HPDE6-E6E7 (cell line): Measurements from ENCODE around the gene NUCB1.

Source experiments
- DNase-seq: peaks from one replicate; pipeline ENCODE4 v3.0.0; 2011; ENCODE audit warnings: missing footprints; ENCODE audit errors: extremely low spot score

The NUCB1 gene

DNA sequence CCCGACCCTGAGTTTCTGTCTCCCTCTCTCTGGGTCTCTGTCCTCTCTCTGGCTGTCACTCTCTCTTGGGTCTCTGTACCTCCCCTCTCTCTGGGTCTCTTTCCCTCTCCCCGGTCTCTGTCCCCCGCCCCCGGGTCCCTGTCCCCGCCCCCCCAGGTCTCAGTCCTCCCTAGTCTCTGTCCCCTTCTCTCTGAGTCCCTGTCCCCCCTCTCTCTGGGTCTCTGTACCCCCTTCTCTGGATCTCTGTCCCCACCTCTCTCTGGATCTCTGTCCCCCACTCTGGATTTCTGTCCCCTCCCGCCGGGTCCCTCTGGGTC, 62.7 kb downstream of the NUCB1 start:
- DNase-seq: no peak

DNA sequence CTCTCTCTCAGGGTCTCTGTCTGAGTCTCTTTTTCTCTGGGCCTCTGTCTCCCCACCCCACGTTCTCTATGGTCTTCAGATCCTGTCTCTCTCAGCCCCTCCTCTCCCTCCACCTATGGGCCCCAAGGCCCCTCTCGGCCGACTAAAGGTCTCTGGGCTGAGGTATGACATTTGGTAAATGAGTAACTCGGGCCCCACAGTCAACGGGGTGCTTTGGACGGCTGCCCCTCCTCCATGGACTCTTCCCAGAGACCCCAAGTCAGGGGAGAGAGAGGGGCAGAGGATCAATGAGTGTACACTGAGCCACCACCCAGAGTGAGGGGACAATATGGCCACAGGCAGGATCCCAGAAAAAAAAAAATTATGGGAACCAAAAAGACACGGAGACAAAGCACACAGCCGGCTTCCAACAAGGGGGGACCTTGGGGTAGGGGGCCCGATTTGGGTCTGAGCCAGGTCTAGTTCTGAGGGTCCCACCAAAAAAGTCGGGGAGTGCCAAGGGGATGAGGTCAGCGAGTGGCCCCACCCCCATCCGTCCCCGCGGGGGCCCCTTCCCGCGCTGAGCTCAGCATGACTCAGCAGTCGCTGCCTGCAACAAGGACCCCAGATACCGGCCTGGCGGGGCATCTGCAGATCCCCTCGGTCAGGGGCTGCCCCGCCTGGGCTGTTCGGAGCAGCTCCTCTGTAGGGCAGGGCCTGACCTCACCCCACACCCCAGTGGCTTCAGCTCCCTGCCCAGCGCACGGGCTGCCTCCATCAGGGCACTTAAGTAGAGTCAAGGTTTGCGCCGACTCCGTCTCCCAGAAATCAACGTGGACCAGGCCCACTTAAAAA, 63.5 kb downstream of the NUCB1 start:
- no peak for DNase-seq

DNA sequence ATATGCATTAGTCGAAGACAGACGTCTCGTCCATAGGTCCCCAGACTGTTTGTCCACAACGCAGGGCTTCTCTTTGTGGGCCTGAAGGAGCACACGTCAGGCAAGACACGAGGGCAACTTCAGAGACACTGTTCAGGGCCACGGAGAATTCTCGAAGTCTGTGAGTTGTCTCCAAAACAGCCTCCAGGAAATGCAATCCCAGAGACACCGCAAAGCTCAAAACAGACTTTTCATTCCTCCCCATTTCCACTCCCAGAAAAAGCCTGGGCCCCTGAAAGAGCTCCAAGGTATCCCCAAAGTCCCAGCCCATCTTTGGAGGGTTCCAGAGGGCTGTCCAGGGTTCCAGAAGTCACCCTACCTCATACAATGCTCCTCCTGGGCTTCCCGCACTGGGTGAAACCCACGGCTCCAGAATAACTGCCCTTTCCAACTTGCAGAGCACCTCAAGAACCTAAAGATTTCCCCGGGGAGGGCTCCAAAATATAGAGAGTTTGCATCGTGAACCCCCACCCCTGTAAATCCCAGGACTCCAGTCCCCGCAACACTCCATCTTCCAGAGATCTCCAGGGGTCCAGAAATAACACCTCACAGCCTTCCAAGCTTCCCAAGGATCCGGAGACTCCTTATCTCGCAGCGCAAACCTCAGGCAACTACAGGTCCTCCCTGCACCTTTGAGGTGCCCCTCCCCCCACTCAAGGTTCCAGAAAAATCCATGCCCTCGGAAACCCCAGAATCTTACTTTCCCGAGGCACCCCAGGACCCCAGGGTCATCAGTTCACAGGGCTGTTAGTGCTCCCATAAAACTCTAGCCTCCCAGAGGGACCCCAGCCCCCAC, 64.3 kb downstream of the NUCB1 start:
- no peak for DNase-seq

DNA sequence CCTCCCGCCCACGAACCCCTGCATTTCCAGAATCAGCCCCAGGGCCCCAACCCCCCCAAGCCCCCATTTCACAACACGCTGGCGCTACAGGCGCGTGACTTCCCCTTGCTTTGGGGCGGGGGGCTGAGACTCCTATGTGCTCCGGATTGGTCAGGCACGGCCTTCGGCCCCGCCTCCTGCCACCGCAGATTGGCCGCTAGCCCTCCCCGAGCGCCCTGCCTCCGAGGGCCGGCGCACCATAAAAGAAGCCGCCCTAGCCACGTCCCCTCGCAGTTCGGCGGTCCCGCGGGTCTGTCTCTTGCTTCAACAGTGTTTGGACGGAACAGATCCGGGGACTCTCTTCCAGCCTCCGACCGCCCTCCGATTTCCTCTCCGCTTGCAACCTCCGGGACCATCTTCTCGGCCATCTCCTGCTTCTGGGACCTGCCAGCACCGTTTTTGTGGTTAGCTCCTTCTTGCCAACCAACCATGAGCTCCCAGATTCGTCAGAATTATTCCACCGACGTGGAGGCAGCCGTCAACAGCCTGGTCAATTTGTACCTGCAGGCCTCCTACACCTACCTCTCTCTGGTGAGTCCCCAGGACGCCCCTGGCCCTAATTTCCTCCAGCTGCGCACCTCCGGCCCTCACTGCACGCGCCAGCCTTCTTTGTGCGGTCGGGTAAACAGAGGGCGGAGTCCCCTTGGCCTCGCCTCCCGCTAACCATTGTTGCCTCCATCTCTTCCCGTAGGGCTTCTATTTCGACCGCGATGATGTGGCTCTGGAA, 65.1 kb downstream of the NUCB1 start, which contains the start of gene FTL:
FTL (plus strand) TSS at position 270 of the 766 bp plus-strand sequence; CDS start at position 469, 199 bp downstream.
- DNase-seq: peak; percentile 93

DNA sequence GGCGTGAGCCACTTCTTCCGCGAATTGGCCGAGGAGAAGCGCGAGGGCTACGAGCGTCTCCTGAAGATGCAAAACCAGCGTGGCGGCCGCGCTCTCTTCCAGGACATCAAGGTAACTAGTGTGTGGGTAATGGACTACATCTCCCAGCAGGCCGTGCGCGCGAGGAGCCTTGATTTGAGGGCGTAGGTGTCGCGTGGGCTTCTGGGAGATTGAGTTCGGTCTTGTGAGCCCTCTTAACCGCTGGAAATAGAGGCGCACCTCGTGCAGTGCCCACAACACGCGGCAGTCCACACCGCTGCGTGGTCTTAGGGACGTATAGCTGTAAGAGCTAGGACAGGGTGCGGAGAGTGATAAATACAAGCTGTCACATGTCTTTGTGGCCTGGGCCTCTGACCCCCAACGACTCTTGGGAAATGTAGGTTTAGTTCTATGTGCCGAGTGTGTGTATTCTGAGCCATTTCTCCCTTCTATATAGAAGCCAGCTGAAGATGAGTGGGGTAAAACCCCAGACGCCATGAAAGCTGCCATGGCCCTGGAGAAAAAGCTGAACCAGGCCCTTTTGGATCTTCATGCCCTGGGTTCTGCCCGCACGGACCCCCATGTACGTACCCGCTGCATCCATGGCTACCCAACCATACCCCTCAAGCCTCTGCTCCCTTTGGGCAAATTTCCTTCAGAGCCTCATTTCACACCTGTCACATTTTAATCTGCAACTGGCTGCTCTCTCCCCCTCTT, 65.9 kb downstream of the NUCB1 start:
- no peak for DNase-seq

DNA sequence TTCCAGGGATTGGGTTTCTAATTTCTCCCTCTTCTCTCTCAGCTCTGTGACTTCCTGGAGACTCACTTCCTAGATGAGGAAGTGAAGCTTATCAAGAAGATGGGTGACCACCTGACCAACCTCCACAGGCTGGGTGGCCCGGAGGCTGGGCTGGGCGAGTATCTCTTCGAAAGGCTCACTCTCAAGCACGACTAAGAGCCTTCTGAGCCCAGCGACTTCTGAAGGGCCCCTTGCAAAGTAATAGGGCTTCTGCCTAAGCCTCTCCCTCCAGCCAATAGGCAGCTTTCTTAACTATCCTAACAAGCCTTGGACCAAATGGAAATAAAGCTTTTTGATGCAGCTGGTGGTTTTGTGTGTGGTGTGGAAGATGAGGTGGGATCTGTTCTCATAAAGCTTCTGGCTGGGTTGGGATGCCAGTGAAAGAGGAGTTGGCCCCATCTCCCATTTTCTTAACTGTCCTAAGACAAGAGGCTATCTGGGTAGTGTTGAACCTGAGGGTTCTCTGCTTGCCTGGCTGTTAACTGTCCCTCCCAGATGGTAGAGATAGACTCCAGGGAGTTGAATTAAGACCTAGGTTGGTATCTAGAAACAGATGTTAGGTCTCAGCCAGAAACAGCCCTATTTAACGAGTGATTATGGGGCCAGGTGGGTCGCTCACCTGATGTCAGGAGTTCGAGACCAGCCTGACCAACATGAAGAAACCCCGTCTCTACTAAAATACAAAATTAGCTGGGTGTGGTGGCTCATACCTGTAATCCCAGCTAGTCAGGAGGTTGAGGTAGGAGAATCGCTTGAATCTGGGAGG, 66.6 kb downstream of the NUCB1 start:
- no peak for DNase-seq

DNA sequence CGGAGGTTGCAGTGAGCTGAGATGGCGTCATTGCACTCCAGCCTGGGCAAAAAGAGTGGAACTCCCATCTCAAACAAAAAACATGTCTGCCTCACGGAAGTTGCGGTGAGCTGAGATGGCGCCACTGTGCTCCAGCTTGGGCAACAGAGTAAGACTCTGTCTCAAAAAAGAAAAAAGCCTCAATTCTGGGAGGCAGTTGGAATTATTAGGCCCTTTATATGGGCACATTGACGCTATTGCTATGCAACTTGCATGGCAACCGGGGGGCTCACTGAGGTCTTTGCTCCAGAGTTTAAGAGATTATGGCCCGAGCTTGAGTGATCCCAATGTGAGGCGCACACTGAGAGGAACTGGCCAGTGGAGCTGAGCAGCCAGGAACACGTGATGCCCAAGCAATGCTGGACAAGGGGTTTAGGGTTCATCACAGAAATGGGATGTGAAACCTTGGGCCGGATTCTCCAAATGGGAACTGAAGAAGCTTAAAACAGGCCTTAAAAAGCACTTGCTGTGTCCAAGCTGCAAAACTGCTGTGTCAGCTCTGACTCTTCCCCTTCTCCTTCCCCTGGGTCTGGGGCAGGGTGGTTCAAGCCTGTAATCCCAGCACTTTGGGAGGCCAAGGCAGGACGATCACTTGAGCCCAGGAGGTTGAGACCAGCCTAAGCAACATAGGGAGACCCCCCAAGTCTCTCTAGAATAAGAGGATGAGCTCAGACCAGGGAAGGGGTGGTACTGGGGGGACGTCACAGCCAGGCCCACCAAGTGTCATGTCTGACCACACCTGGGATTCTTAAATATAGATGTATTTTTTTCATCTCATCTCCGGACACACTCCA, 67.5 kb downstream of the NUCB1 start:
- no peak for DNase-seq

DNA sequence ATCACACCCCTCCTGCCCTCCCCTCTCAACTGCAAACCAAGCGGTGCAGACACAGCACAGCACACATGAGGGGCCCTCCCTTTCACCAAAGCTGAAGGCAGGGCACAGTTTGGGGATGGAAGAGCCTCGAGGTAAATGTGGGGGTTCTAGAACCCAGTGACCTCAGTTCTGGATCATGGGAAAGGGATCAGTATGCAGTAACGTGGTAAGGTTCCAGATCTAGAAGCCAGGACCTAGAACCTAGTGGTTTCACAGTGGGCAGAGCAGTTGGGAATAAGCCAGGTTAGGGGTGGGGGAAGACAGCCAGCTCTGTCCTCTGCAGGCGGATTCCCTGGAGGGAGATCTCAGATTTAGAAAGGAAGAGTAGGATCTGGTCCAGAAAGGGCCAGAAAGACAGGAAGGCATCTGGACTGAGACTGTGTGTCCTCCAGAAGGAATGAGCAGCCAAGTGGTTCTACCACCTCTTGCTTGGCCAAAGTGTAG, 68.1 kb downstream of the NUCB1 start:
- DNase-seq: no peak

DNA sequence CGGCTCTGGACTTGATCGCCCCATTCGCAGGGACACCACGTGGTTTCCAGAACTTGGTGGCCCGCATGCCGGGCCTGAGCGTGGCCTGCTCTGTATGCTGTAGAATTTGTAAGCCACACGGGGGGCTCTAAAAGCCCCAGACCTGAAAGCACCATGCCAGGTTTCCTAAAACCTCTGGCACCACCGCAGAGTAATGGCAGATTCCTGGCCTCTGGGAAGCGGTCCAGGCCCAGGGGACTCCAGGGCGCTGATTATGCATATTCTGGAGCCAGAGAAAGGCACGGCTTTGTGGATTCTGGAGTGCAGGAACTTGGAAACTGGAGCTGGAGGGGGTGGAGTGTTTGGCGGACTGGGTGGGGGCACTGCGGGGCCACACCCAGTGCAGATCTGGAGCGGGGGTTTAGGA, 68.7 kb downstream of the NUCB1 start:
- no peak for DNase-seq

DNA sequence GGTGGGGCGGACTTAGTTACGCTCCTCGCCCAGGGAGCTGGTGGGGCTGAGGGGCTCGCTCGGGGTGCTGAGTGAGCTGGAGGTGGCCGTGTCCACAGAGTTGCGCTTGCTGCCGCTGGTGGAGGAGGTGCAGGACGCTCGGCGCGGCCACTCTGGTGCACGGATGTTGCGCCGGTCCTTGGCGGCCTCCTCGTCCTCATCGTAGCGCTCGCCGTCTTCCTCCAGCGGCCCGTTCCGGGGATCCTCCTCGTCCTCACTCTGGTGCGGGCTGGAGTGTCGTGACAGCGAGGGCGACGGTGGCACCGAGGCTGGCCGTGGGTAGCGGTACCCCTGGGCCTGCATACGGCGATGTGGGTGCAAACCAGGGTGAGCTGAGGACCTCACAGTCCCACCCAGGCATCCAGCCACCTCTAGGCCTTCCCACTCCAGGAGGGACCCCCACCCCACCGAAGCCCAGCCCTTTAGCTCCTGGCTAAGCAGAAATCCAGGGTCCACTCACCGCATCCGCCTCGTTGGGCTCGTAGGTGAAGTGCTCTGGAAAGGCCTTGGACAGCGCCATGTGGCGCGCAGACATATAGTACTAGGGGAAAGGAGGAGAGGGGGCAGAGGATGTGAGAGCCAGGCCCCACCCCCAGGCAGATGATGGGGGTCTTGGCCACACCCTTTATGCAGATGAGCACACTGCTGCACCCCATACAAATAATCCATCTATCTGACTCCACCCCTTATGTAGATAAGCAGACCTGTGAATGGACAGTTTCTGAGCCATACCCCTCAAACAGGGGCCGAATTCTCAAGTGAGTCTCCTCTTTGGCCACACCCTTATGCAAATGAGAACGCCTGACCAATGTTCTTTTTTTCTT, 69.4 kb downstream of the NUCB1 start:
- DNase-seq: no peak

DNA sequence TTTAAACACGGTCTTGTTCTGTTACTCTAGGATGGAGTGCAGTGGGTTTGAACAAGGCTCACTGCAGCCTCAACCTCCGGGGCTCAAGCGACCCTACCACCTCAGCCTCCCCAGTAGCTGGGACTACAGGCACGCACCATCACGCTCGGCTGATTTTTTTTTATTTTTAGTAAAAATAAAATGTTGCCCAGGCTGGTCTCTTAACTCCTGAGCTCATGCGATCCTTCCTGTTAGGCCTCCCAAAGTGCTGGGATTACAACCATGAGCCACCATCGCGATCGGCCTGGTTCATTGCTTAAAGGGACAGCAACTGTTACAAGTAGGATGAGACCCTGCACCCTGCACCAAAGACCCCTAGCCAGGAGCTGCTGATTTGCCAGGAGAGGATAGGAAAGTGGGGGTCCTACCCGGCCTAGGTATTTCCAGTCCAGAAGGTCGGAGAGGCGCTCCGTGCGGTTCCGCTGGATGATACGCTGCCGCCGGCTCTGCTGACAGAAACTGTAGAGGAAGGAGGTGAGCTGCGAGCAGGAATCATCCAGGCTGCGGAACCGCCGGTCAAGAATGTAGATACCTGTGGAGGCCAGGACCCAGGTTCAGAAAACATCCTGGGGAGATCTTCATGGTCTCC, 70.1 kb downstream of the NUCB1 start:
- DNase-seq: no peak

DNA sequence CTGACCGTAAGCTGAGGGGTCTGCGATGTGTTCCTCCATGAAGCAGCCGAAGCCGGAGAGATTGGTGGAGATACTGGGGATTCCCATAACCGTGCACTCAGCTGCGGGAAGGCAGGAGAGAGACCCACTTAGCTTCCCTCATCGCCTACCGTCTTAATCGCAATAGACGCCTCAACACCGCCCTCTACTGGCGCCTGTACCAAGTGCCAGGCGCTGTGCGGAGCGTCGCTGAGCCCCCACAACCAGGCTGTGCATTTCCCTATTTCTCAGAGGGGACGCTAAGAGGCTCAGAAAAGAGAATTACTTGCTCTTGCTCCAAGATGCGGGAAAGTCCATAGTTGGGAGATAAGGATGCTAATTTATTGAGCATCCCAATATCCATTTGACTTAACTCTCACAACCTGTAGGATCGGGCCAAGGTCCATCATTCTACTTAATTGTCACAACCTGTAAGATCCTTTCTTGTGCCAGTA, 70.8 kb downstream of the NUCB1 start:
- no peak for DNase-seq
